SIG-M5 (cell line): ENCODE measurements around the gene DDTL.

ENCODE experiments used
- DNase-seq: peaks from one replicate; lab custom pipeline; 2025; lab: John Stamatoyannopoulos, UW

The DDTL gene

DNA sequence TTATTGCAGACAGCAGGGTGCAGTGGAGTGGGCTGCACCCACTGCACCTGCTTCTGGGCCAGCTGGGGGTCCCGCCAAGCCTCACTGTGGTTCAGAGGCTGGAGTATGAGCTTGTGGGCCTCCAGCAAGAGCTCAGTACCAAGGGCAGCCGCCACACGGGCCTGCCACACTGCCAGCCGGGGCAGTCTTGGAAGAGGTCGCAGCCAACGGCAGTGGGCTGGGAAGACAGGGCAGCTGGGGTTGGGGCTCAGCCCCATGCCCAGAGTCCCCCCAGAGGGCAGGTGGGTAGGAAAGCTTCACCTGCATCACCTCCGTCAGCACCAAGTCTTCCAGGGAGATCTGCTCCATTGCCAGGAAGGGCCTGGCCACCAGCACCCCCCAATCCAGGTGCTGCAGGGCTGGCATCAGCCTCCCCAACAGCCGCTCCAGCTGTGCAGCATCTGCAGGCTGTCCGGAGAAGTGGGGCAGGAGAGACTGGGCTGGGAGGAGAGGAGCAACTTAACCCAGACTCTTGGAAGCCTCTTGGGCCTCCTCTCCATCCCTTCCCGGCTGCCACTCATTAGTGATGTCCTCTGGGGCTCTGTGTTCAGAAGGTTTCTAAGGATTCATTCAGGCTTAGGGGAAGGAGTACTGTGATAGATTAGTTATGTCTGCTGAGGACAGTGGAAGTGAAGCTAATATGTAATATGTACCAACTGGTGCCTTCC, 39.7 kb downstream of the DDTL start:
- no peak for DNase-seq

DNA sequence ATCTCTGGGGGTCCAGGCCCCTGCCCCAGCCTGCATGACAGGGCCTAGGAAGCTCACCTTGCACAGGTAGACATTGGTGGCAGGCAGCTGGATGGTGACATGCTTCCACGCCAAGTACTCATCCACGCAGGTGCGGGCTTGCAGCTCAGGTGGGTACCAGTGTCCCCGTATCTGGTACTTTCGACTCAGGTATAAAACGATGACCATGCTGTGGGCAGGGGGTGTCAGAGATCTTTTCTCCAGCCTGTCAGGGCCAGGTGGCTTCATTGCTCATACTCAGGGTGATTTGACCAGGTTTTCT, 40.2 kb downstream of the DDTL start:
- DNase-seq: no peak

DNA sequence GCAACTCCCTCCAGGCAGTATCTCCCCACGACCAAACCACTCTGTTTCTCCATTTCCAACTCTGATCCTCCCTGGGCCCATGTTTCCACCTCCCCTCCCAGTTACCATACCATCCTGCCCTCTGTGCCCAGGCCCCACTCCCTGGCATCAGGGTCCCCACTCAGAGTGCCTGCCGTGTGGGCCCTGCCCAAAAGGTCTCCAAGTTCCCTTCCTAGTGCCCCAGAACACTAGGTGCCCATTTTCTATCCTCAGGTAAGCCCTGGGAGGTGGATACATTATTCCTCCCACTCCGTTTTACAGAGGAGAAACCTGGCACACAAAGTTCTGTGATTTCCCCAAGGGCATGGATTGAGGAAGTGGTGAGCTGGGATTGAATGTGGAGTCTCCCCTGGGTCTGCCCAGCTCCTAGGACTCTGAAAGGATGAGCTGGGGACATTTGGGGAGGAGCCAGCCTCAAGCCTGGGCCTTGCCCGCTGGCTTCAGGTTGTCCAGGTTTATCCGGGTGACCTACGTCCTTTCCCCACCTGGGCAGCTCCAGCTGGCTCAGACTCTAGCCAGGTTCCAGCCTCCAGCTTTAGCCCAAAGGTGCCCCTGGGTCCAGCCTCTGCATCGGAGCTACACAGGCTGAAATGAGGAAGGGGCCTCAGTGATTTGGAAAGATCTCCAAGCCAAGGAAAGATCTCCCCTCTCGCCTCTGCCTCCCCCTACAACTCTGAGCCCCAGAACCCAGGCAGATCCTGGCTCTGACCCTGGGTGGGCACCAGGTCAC, 40.7 kb downstream of the DDTL start:
- no peak for DNase-seq

DNA sequence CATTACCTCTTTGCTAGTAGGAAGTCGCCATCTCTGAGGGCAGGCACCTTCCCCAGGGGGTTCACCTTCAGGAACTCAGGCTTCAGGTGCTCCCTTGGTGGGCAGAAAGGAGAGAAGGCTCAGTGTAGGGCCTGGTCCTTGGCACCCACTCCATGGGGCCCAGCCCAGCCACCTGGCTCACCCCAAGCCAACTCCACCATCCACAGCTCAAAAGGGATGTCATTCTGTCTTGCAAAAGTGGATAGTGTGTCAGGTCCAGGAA, 41.3 kb downstream of the DDTL start:
- no peak for DNase-seq

DNA sequence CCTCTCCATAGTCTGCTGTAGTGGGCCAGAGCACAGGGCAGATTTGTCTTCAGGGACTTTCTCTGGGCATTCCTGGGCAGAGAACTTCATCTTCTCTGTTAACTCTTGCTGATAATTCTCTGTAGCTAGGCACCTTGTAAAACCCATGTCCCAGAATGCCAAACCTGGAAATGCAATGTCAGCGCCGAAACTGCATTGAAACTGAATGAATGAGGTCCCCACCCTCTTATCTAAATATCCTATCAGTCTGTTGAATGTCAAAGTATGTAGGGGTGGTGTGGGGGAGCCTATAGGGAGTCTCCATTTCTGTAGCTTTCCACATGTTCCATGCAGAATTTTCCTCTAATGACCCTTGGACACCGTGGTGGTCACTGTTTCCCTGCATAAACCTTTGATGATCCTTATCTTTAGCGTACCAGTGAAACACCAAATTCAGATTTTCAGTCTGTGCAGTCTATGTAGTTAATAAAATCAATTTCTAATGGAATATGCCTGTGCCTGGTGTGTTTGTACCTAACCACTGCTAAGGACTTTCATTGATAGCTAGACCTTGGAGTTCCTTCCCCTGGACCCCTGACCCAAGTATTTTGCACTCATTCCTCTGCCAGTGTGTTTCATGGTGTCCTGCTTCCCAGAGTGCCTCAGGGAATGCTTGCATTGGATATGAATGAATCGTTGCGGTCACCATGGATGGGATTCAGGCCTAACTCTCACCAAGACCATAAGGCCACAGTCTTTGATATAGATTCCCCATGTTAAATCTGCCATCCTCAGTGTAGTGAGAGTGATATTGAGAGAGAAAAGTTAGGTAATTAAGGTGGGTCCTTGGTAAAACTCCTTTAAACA, 41.9 kb downstream of the DDTL start:
- no peak for DNase-seq

DNA sequence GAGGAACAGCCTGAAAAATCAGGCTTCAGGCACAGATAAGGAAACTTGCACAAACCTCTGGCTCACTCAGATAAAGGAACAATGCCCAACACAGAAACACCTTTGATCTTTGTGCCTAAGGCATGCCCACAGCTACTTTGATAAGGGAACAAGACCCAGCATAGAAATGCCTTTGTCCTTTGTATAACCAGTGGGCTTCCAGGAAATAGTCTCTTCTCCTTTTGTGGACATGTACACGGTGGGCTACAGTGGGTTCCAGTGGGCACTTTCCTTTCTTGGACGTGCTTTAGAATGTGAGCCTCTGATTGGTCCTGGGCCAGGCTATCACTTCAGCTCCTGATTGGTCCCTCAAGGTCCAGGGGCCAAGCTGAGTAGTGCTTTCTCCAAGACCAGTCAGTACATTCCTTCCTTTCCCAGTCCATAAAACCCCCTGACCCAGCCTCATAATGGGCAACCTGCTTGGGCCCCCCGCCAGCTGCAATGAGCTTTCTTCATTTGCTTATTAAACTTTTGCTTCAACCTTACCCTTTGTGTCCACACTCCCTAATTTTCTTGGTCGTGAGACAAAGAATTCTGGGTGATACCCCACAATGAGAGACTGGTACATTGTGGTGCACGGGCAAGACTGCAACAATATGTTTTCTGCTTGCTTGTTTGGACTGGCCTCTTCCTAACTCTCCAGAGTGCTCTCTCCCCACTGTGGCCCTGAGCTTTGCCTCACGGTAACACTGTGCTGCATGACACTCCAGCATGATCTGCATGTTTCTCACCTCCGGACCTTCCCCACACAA, 42.7 kb downstream of the DDTL start:
- no peak for DNase-seq

DNA sequence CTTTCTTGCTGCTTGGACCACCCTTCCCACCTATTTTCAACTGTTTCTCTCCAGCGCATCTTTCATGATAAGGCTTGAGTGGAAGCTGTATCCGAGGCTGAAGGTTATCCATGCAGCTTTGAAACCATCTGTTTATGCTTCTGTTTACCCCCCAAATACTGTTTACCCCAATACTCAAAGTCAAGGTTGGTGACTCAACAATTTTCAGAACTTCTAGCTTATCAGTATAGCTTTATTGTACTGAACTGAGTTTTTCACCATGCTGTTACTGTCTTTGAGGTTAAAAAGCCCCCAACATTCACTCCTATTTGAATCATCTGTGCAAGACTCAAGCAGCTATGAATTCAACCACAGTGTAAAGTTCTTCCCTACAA, 43.3 kb downstream of the DDTL start:
- no peak for DNase-seq

DNA sequence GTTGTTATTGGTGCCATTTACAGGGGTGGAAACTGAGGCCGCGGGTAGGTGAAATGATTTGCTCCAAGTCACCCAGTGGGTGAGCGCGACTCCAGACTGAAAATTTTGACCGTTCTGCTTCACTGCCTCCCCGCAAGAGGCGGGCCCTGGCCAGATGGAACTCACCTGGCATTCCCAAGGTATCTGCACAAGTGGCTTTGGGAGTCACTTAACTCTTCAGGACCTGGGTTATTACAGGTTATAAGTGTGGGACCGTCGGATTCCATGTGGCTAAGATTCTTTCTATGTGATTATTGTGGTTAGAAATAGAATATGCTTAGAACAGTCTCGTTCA, 45.0 kb downstream of the DDTL start:
- no peak for DNase-seq

DNA sequence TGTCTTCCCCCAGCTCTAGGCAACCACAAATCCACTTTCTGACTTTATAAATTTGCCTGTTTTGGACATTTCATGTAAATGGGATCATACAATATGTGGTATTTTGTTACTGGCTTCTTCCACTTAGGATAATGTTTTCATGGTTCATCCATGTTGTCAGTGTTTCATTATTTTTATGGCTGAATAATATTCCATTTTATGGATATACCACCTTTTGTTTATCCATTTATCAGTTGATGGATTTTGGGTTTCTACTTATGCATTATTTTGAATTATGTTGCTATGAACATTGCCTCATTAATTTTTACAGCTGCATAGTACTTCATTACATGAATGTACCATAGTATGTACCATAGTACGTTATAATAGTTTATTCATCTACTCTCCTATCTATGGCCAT, 49.5 kb downstream of the DDTL start:
- no peak for DNase-seq

DNA sequence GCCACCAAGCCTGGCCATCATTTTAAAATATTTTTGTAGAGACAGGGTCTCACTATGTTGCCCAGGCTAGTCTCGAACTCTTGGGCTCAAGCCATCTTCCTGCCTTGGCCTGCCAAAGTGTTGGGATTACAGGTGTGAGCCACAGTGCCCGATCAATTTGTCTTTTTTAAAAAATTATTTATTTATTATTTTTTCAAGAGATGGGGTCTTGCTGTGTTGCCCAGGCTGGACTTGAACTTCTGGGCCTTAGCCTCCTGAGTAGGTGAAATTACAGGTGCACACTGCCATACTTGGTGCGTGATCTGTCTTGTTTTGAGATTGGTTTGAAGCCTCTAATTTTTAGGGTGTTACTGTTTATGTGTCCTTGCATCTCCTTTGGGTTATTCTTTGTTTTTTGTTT, 54.6 kb downstream of the DDTL start:
- DNase-seq: no peak
